Stomach (tissue), 9 donors: ENCODE data around the gene SMCO4. TPM values are rescaled to one million over a fixed set of nuclear protein-coding genes. Genes with fewer than 3 reads are reported as not detected.

Experiments
- DNase-seq, 2 donors: peaks; one replicate each; pipeline versions ENCODE4 v3.0.0 to v3.0.0-alpha.2; 2013 to 2019
- H3K27ac ChIP-seq, 5 donors: fragments of 200-600 bp in 4 of 5; sonication (generic) in 4 of 5; one replicate each; pipeline ENCODE4 v1.5.1; 2013 to 2019; ENCODE audit warnings: mild to moderate bottlenecking in 1 of 5, moderate library complexity in 1 of 5
- H3K27me3 ChIP-seq, 3 donors: fragments of 200-600 bp; sonication (generic); one replicate each; pipeline ENCODE4 v1.5.1; 2017 to 2019; ENCODE audit warnings: mixed run types in 1 of 3
- H3K36me3 ChIP-seq, 4 donors: fragments of 200-600 bp; sonication (generic); 1 replicate in 3 of 4; 2 replicates in 1 of 4; pipeline ENCODE4 v1.5.1; 2016 to 2019
- H3K4me1 ChIP-seq, 4 donors: fragments of 200-600 bp; sonication (generic); one replicate each; pipeline ENCODE4 v1.5.1; 2016 to 2019
- H3K4me3 ChIP-seq, 4 donors: fragments of 200-600 bp; sonication (generic) in 3 of 4; one replicate each; pipeline ENCODE4 v1.5.1; 2016 to 2019; ENCODE audit warnings: mild to moderate bottlenecking in 1 of 4
- H3K9me3 ChIP-seq, 4 donors: fragments of 200-600 bp; sonication (generic); one replicate each; pipeline ENCODE4 v1.5.1; 2016 to 2019
- CTCF ChIP-seq, 7 experiments: fragments of 450-650 bp in 4 of 7; fragments of 200-600 bp in 3 of 7; sonication (generic) in 3 of 7; IDR thresholded peaks; one replicate each; pipeline ENCODE4 v1.5.1; 2016 to 2019; ENCODE audit warnings: antibody characterized with exemption in 7 of 7, control low read depth in 2 of 7, mild to moderate bottlenecking in 1 of 7
- EP300 ChIP-seq: sonication (generic); formaldehyde crosslinking; IDR thresholded peaks from one replicate; pipeline ENCODE4 v1.6.1; 2017; ENCODE audit warnings: antibody characterized with exemption
- POLR2A ChIP-seq, 4 donors: fragments of 450-650 bp; IDR thresholded peaks; one replicate each; pipeline ENCODE4 v1.6.1; 2016; ENCODE audit warnings: antibody characterized with exemption in 4 of 4, control low read depth in 2 of 4, mild to moderate bottlenecking in 1 of 4, moderate library complexity in 1 of 4
- POLR2AphosphoS5 ChIP-seq, 3 donors: sonication (generic); formaldehyde crosslinking; IDR thresholded peaks; one replicate each; pipeline ENCODE4 v1.6.1; 2016; ENCODE audit warnings: antibody characterized with exemption in 3 of 3
- WGBS, 5 donors: extraction: QIAGEN DNeasy Blood & Tissue Kit in 3 of 5; methylation state at CpG; one replicate each; pipeline versions ENCODE4 v1.1.5 to v1.1.7; 2013 to 2018; 5-methylcytosine and 5-hydroxymethylcytosine counted together
- intact Hi-C: fragments of 100-400 bp; cut with DNase I; formaldehyde crosslinking; loops from one replicate; pipeline ENCODE4 v1.15.1; 2023; ENCODE audit warnings: low total_unique reads
- polyA plus RNA-seq, 3 donors: library from polyadenylated mRNA; stranded (reverse); fragments of 200-250 nt; gene quantifications; one replicate each; pipeline ENCODE4 v1.2.3, GENCODE V29; 2013
- total RNA-seq, 5 donors: library from RNA; depleted of rRNA; stranded (reverse); fragments of >200 nt; gene quantifications; one replicate each; pipeline versions ENCODE4 v1.1.0 to v1.2.3, GENCODE V29; 2014 to 2016
- donor health status: healthy with polysubstance abuse.
- donor health status: Bipolar disorder and iron deficiency.
- donor health status: healthy.

The SMCO4 gene
- total and polyA plus RNA-seq, 8 donors: 2.9 to 306 (median 25.1) TPM; not detected in 1

GRCh38 chr11:93528252-93528651, 14.9 kb downstream of the SMCO4 start:
- Histone ChIP-seq H3K4me3 (no peak overlapping the region), H3K36me3 (no peaks in the 10 kb centered on the region), H3K9me3 (no peaks in the 10 kb centered on the region), H3K4me1 (peaks cover 41 to 71% (median 60%) of the 10 kb centered on the region in 4 donors), H3K27ac (peak overlapping the region in 4 of 5 donors; percentile 56 to 77 (median 72)), H3K27me3 (no peaks in the 10 kb centered on the region)
- no peak for DNase-seq
- 63 to 79% (median 68%) methylated on average over 4 of the region's 4 CpGs for WGBS, 5 donors
- no peak for TF ChIP-seq POLR2AphosphoS5 (IDR thresholded peaks at IDR 0.05)
- no peak for TF ChIP-seq EP300
- no peak for TF ChIP-seq CTCF (IDR thresholded peaks at IDR 0.05)
- TF ChIP-seq POLR2A (IDR thresholded peaks at IDR 0.05): no peak
- intact Hi-C loops: no loop called here

GRCh38 chr11:93526641-93527583, 16.3 kb downstream of the SMCO4 start:
- intact Hi-C loops: no loop called here
- DNase-seq: no peak
- no peak for TF ChIP-seq POLR2A (IDR thresholded peaks at IDR 0.05)
- TF ChIP-seq POLR2AphosphoS5 (IDR thresholded peaks at IDR 0.05): no peak
- no peak for TF ChIP-seq CTCF (IDR thresholded peaks at IDR 0.05)
- TF ChIP-seq EP300: no peak
- Histone ChIP-seq H3K27me3 (no peaks in the 10 kb centered on the region), H3K4me3 (no peak overlapping the region), H3K4me1 (peaks cover 41 to 64% (median 62%) of the 10 kb centered on the region in 4 donors), H3K36me3 (no peaks in the 10 kb centered on the region), H3K9me3 (no peaks in the 10 kb centered on the region), H3K27ac (peak overlapping the region in 1 of 5 donors; percentile 44)
- WGBS, 5 donors: 74 to 79% (median 77%) methylated on average over 8 of the region's 8 CpGs

GRCh38 chr11:93526346-93526633, 16.9 kb downstream of the SMCO4 start:
- Histone ChIP-seq H3K4me3 (no peak overlapping the region), H3K27ac (peak overlapping the region in 1 of 5 donors; percentile 44), H3K36me3 (no peaks in the 10 kb centered on the region), H3K4me1 (peaks cover 41 to 68% (median 62%) of the 10 kb centered on the region in 4 donors), H3K9me3 (no peaks in the 10 kb centered on the region), H3K27me3 (no peaks in the 10 kb centered on the region)
- no peak for DNase-seq
- intact Hi-C loops: no loop called here
- WGBS, 5 donors: 46 to 66% (median 53%) methylated on average over 3 of the region's 3 CpGs
- no peak for TF ChIP-seq POLR2AphosphoS5 (IDR thresholded peaks at IDR 0.05)
- no peak for TF ChIP-seq EP300
- no peak for TF ChIP-seq POLR2A (IDR thresholded peaks at IDR 0.05)
- no peak for TF ChIP-seq CTCF (IDR thresholded peaks at IDR 0.05)

GRCh38 chr11:93525601-93526345, 17.4 kb downstream of the SMCO4 start:
- WGBS, 5 donors: 33 to 55% (median 44%) methylated on average over 7 of the region's 7 CpGs
- no peak for DNase-seq
- Histone ChIP-seq H3K4me1 (peaks cover 41 to 71% (median 61%) of the 10 kb centered on the region in 4 donors), H3K9me3 (no peaks in the 10 kb centered on the region), H3K27ac (peak overlapping the region in 1 of 5 donors; percentile 44), H3K36me3 (no peaks in the 10 kb centered on the region), H3K4me3 (no peak overlapping the region), H3K27me3 (no peaks in the 10 kb centered on the region)
- TF ChIP-seq EP300: no peak
- no peak for TF ChIP-seq POLR2AphosphoS5 (IDR thresholded peaks at IDR 0.05)
- TF ChIP-seq CTCF (IDR thresholded peaks at IDR 0.05): no peak
- TF ChIP-seq POLR2A (IDR thresholded peaks at IDR 0.05): no peak
- intact Hi-C loops: no loop called here
